Neuronal stem cell (in vitro differentiated cells): Measurements from ENCODE around the gene TMEM158.

Experiments used
- DNase-seq: peaks from one replicate; pipeline ENCODE4 v3.0.0-alpha.2; 2013; ENCODE audit warnings: low spot score
- H2AFZ ChIP-seq: one replicate; pipeline ENCODE4 v1.6.1; 2013; ENCODE audit warnings: mild to moderate bottlenecking, low read length, inconsistent platforms
- H2AK5ac ChIP-seq: 2 replicates; pipeline ENCODE4 v1.6.1; 2013; ENCODE audit warnings: low read depth, mild to moderate bottlenecking, inconsistent platforms, low read length, moderate library complexity, mixed read lengths
- H2BK120ac ChIP-seq: 2 replicates; pipeline ENCODE4 v1.6.1; 2013; ENCODE audit warnings: low read depth, mild to moderate bottlenecking, inconsistent platforms, low read length, moderate library complexity, mixed read lengths
- H2BK12ac ChIP-seq: one replicate; pipeline ENCODE4 v1.6.1; 2013; ENCODE audit warnings: low read length, inconsistent platforms
- H2BK15ac ChIP-seq: 2 replicates; pipeline ENCODE4 v1.6.1; 2013; ENCODE audit warnings: mild to moderate bottlenecking, low read length, inconsistent platforms, mixed read lengths
- H2BK5ac ChIP-seq: one replicate; pipeline ENCODE4 v1.6.1; 2013; ENCODE audit warnings: inconsistent platforms, mild to moderate bottlenecking, low read length, moderate library complexity
- H3K14ac ChIP-seq: one replicate; pipeline ENCODE4 v1.6.1; 2013; ENCODE audit warnings: low read length, inconsistent platforms
- H3K18ac ChIP-seq: 2 replicates; pipeline ENCODE4 v1.6.1; 2013; ENCODE audit warnings: low read length, inconsistent platforms
- H3K23ac ChIP-seq: 2 replicates; pipeline ENCODE4 v1.6.1; 2013; ENCODE audit warnings: low read depth, mild to moderate bottlenecking, mixed read lengths, low read length, inconsistent platforms; ENCODE audit not compliant: poor library complexity
- H3K27ac ChIP-seq: replicated peaks from 3 replicates; pipeline ENCODE4 v1.5.1; 2013; ENCODE audit warnings: low read length, inconsistent platforms
- H3K27me3 ChIP-seq, 3 experiments: 2 replicates each; pipeline ENCODE4 v1.6.1; 2013; ENCODE audit warnings: low read length in 3 of 3, mild to moderate bottlenecking in 2 of 3, inconsistent platforms in 1 of 3, low read depth in 1 of 3, mixed read lengths in 1 of 3, moderate library complexity in 1 of 3; ENCODE audit not compliant: control insufficient read depth in 3 of 3, insufficient read depth in 3 of 3
- H3K36me3 ChIP-seq, 2 donors: replicated peaks in 1 of 2; 2 replicates each; pipeline ENCODE4 v1.6.1; 2013; ENCODE audit warnings: low read length in 2 of 2; ENCODE audit not compliant: control insufficient read depth in 2 of 2, insufficient read depth in 2 of 2
- H3K4ac ChIP-seq: 2 replicates; pipeline ENCODE4 v1.6.1; 2013; ENCODE audit warnings: inconsistent platforms, mild to moderate bottlenecking, low read length, moderate library complexity
- H3K4me1 ChIP-seq, 2 donors: 1 replicate in 1 of 2; 2 replicates in 1 of 2; pipeline ENCODE4 v1.6.1; 2013; ENCODE audit warnings: low read length in 2 of 2, low read depth in 1 of 2; ENCODE audit not compliant: control insufficient read depth in 2 of 2, insufficient read depth in 1 of 2
- H3K4me2 ChIP-seq: one replicate; pipeline ENCODE4 v1.6.1; 2013; ENCODE audit warnings: mild to moderate bottlenecking, low read length, inconsistent platforms; ENCODE audit not compliant: insufficient read depth, poor library complexity, severe bottlenecking
- H3K4me3 ChIP-seq, 2 donors: 2 replicates each; pipeline ENCODE4 v1.5.1; 2013; ENCODE audit warnings: low read length in 2 of 2, mild to moderate bottlenecking in 2 of 2, inconsistent platforms in 1 of 2, moderate library complexity in 1 of 2
- H3K79me1 ChIP-seq: one replicate; pipeline ENCODE4 v1.6.1; 2013; ENCODE audit warnings: low read depth, mild to moderate bottlenecking, inconsistent platforms, low read length, moderate library complexity
- H3K9ac ChIP-seq: one replicate; pipeline ENCODE4 v1.6.1; 2013; ENCODE audit warnings: mild to moderate bottlenecking, low read depth, low read length, inconsistent platforms; ENCODE audit not compliant: poor library complexity
- H3K9me3 ChIP-seq, 2 donors: replicated peaks in 1 of 2; 2 replicates each; pipeline versions ENCODE3 to v1.6.1; 2013; ENCODE audit warnings: low read length in 2 of 2, mild to moderate bottlenecking in 2 of 2, inconsistent platforms in 1 of 2, low read depth in 1 of 2, mixed read lengths in 1 of 2, moderate library complexity in 1 of 2; ENCODE audit not compliant: control insufficient read depth in 2 of 2, insufficient read depth in 1 of 2
- H4K8ac ChIP-seq: one replicate; pipeline ENCODE4 v1.6.1; 2013; ENCODE audit warnings: low read depth, mild to moderate bottlenecking, inconsistent platforms, low read length, moderate library complexity
- H4K91ac ChIP-seq: one replicate; pipeline ENCODE4 v1.6.1; 2013; ENCODE audit warnings: low read length, low read depth, mild to moderate bottlenecking, inconsistent platforms; ENCODE audit not compliant: poor library complexity
- WGBS, 2 donors: extraction: QIAGEN DNeasy Blood & Tissue Kit; methylation state at CpG; one replicate each; pipeline ENCODE4 v1.1.7; 2013; ENCODE audit warnings: missing lambda C conversion rate in 2 of 2, mixed read lengths in 1 of 2; ENCODE audit not compliant: insufficient read length in 2 of 2, insufficient replicate concordance in 1 of 2; ENCODE audit errors: extremely low coverage in 2 of 2; 5-methylcytosine and 5-hydroxymethylcytosine counted together

TMEM158 gene

DNA sequence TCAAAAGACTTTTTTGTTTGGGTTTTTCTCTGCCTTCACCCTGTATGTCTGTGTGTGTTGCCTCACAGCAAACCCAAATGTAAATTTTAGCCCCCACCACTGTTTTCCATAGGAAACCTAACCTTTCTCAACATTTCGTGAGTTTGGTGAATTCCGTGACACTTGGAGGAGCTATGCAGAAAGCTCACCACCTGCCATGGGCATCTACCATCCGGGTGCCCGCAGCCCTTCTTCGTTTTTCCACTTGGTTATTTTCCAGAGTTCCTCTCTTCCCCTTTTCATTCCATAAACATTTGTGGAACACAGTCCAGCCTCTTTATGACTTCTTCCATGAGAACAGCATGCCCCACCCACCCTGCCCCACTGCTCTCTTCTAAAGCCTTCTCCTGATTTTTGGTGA is 31.3 kb downstream of the TMEM158 start:
- Histone ChIP-seq H3K14ac (no peak overlapping the region), H4K8ac (no peak overlapping the region), H3K18ac (no peak overlapping the region), H2BK15ac (no peak overlapping the region), H3K9me3 (no peaks in the 10 kb centered on the region), H2AFZ (no peak overlapping the region), H3K23ac (no peak overlapping the region), H3K36me3 (no peaks in the 10 kb centered on the region), H3K4me2 (no peak overlapping the region), H3K9ac (no peak overlapping the region), H3K27ac (no peak overlapping the region), H2BK120ac (no peak overlapping the region), H3K27me3 (peaks cover 0 to 4% (median 0%) of the 10 kb centered on the region in 3 experiments), H3K4me3 (no peak overlapping the region), H3K4ac (no peak overlapping the region), H2BK5ac (no peak overlapping the region), H4K91ac (no peak overlapping the region), H3K79me1 (peaks cover 2% of the 10 kb centered on the region), H2AK5ac (no peak overlapping the region), H2BK12ac (no peak overlapping the region), H3K4me1 (peaks cover 2 to 4% of the 10 kb centered on the region in 2 donors)
- no peak for DNase-seq
- no CpG with 5 or more reads among the region's 5 CpGs for WGBS, 2 donors

DNA sequence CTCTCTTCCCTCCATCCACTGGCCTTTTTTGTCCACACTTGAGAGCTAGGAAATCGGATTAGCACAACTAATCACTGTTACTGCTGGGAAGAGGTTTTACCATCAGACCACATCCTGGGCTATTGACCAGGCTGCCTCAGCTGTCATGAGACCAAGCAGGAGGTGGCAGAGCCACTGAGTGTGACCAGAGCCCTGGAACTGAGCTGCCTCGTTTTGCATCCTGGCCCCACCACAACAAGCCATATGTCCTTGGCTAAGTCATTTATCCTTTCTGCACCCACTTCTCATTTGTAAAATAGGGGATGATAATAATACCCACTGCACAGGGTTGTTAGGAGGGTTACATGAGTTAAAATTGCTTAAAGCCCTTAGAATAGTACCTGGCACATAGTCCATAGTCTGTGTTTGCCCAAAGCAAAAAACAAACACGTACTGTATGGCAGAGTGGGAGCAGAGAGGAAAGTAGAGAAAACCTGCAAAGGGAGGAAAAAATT is 34.1 kb downstream of the TMEM158 start:
- H2BK12ac ChIP-seq = no peak overlapping the region
- no peaks in the 10 kb centered on the region for H3K9me3 ChIP-seq
- H2BK120ac ChIP-seq = no peak overlapping the region
- H2BK5ac ChIP-seq = no peak overlapping the region
- no peak overlapping the region for H4K8ac ChIP-seq
- H2AFZ ChIP-seq = no peak overlapping the region
- peaks cover 2% of the 10 kb centered on the region for H3K79me1 ChIP-seq
- no peak for DNase-seq
- no peak overlapping the region for H3K14ac ChIP-seq
- H2BK15ac ChIP-seq = no peak overlapping the region
- H3K27me3 ChIP-seq = peaks cover 0 to 3% (median 0%) of the 10 kb centered on the region in 3 experiments
- H3K4me3 ChIP-seq = no peak overlapping the region
- no peak overlapping the region for H2AK5ac ChIP-seq
- no peak overlapping the region for H3K4ac ChIP-seq
- no peak overlapping the region for H3K4me2 ChIP-seq
- H3K36me3 ChIP-seq = no peaks in the 10 kb centered on the region
- H3K4me1 ChIP-seq = peaks cover 0 to 2% of the 10 kb centered on the region in 2 donors
- no peak overlapping the region for H3K18ac ChIP-seq
- WGBS, 2 donors = no CpG with 5 or more reads among the region's 3 CpGs
- H3K9ac ChIP-seq = no peak overlapping the region
- no peak overlapping the region for H3K23ac ChIP-seq
- no peak overlapping the region for H4K91ac ChIP-seq
- H3K27ac ChIP-seq = no peak overlapping the region

DNA sequence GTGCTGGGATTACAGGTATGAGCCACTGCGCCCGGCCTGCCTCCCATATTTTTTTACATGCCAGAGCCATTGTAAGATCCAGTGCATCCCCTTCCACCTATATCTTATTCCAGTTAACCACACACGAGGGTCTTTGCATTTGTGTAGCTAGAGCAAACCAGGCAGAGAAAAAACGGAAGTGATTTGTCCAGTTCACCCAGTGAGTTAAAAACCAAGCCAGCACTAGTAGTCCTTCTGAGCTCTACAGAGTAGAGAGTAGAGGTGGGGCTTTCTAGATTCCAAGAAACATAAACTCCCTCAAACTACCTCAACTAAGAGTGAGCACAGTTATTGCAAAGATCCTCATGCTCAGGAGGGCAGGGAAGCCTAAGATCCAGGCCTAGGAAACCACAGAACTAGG is 34.7 kb downstream of the TMEM158 start:
- Histone ChIP-seq H3K27ac (no peak overlapping the region), H4K8ac (no peak overlapping the region), H3K4me3 (no peak overlapping the region), H3K36me3 (no peaks in the 10 kb centered on the region), H3K9me3 (no peaks in the 10 kb centered on the region), H3K4me1 (peaks cover 0 to 2% of the 10 kb centered on the region in 2 donors), H3K79me1 (peaks cover 2% of the 10 kb centered on the region), H3K14ac (no peak overlapping the region), H2AFZ (no peak overlapping the region), H2AK5ac (no peak overlapping the region), H2BK5ac (no peak overlapping the region), H4K91ac (no peak overlapping the region), H3K4ac (no peak overlapping the region), H3K18ac (no peak overlapping the region), H3K9ac (no peak overlapping the region), H3K23ac (no peak overlapping the region), H2BK12ac (no peak overlapping the region), H3K27me3 (no peaks in the 10 kb centered on the region), H3K4me2 (no peak overlapping the region), H2BK120ac (no peak overlapping the region), H2BK15ac (no peak overlapping the region)
- no CpG with 5 or more reads among the region's 4 CpGs for WGBS, 2 donors
- DNase-seq = no peak

DNA sequence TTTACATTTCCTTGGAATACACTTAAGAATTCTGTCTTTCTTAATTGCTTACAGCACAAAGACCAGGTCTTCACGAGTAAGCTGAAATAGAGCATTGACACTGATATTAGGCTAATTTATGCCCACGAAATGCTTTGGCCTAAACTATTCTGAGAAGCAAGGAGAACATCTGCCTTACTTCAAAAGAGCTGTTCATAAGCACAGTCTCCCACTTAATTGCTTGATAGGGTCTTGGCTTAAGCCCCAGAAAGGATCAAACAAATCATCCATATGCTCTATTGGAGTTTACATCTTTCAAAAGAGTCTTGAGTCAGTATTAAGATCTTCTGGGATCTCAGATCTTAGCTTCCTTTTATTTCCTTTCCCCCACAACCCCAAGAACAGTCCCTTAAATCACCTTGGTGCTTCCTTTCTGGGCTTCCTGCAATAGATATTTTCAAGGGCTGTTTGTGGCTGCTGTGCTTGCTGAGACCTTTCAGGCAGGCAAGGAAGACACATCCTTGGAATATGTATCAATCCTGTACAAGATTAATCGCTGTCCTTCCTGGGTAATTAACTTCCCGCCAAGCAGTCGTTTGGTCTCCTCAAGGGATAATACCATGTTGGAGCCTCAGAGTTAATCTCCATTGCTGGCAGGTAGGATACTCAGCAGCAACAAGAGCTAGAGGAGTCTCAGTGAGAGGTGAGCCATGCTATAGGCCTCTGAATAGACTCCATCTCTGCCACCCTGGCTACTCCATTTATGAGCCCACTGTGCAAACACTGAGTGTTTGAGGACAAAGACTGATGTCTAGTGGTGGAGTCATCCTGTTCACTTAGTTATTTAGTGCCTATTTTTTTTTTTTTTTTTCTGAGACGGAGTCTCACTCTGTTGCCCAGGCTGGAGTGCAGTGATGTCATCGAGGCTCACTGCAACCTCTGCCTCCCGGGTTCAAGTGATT is 37.1 kb downstream of the TMEM158 start:
- Histone ChIP-seq H4K91ac (no peak overlapping the region), H2BK12ac (no peak overlapping the region), H2BK15ac (no peak overlapping the region), H3K14ac (no peak overlapping the region), H2AK5ac (no peak overlapping the region), H2BK120ac (no peak overlapping the region), H3K4ac (no peak overlapping the region), H2AFZ (no peak overlapping the region), H3K9ac (no peak overlapping the region), H3K18ac (no peak overlapping the region), H3K79me1 (peaks cover 2% of the 10 kb centered on the region), H3K4me3 (no peak overlapping the region), H3K4me2 (no peak overlapping the region), H3K23ac (no peak overlapping the region), H3K27ac (no peak overlapping the region), H3K27me3 (no peaks in the 10 kb centered on the region), H3K4me1 (peaks cover 0 to 2% of the 10 kb centered on the region in 2 donors), H4K8ac (no peak overlapping the region), H3K36me3 (no peaks in the 10 kb centered on the region), H2BK5ac (no peak overlapping the region), H3K9me3 (no peaks in the 10 kb centered on the region)
- DNase-seq = no peak
- no CpG with 5 or more reads among the region's 8 CpGs for WGBS, 2 donors
